Prostate gland (tissue), 2 donors: ENCODE data around the gene KBTBD13.
"Not testable (repeated sequence)": the region's sequence is repeated elsewhere in the genome, so short reads cannot be mapped to it uniquely, and the experiment has no call there.

Experiments
- POLR2A ChIP-seq: fragments of 450-650 bp; IDR thresholded peaks from one replicate; pipeline ENCODE4 v1.6.1; 2016; ENCODE audit warnings: antibody characterized with exemption, mild to moderate bottlenecking
- POLR2AphosphoS5 ChIP-seq: sonication (generic); formaldehyde crosslinking; IDR thresholded peaks from one replicate; pipeline ENCODE4 v1.6.1; 2017; ENCODE audit warnings: antibody characterized with exemption
- TF ChIP-seq, protein P1 (sequence below), 4 experiments: fragments of 200-600 bp in 2 of 4; fragments of 450-650 bp in 2 of 4; sonication (generic) in 2 of 4; IDR thresholded peaks; 1 replicate in 3 of 4; 2 replicates in 1 of 4; pipeline ENCODE4 v1.5.1; 2016 to 2019; ENCODE audit warnings: antibody characterized with exemption in 4 of 4, mild to moderate bottlenecking in 2 of 4, moderate library complexity in 2 of 4

GRCh38 chr15:65044218-65044617 is 32.3 kb upstream of the KBTBD13 start:
- TF ChIP-seq, protein P1, sequence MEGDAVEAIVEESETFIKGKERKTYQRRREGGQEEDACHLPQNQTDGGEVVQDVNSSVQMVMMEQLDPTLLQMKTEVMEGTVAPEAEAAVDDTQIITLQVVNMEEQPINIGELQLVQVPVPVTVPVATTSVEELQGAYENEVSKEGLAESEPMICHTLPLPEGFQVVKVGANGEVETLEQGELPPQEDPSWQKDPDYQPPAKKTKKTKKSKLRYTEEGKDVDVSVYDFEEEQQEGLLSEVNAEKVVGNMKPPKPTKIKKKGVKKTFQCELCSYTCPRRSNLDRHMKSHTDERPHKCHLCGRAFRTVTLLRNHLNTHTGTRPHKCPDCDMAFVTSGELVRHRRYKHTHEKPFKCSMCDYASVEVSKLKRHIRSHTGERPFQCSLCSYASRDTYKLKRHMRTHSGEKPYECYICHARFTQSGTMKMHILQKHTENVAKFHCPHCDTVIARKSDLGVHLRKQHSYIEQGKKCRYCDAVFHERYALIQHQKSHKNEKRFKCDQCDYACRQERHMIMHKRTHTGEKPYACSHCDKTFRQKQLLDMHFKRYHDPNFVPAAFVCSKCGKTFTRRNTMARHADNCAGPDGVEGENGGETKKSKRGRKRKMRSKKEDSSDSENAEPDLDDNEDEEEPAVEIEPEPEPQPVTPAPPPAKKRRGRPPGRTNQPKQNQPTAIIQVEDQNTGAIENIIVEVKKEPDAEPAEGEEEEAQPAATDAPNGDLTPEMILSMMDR (IDR thresholded peaks at IDR 0.05): not testable (repeated sequence)
- not testable (repeated sequence) for TF ChIP-seq POLR2A, POLR2AphosphoS5
